Keratinocyte (primary cell): Measurements from ENCODE around the gene MAP3K5. TPM values are rescaled to one million over a fixed set of nuclear protein-coding genes. Genes with fewer than 3 reads are reported as not detected.

Source experiments
- DNase-seq: peaks from one replicate; pipeline ENCODE4 v3.0.0-alpha.2; 2011; ENCODE audit warnings: low read depth, missing footprints, low spot score
- FAIRE-seq: peaks from 2 replicates; lab custom pipeline; 2011; peaks lifted over from hg19 to GRCh38; lab: Jason Lieb, UNC
- H2AFZ ChIP-seq: 2 replicates; pipeline ENCODE4 v1.6.0; 2012; ENCODE audit warnings: low read length, control low read depth, inconsistent platforms; ENCODE audit not compliant: control insufficient read depth
- H3K27ac ChIP-seq: 2 replicates; pipeline ENCODE4 v1.5.1; 2011; ENCODE audit warnings: low read length; ENCODE audit not compliant: control insufficient read depth, insufficient read depth
- H3K27me3 ChIP-seq: 3 replicates; pipeline ENCODE4 v1.6.0; 2011; ENCODE audit warnings: low read length; ENCODE audit not compliant: control insufficient read depth, insufficient read depth; ENCODE audit errors: extremely low read depth
- H3K36me3 ChIP-seq, 2 experiments: 2 replicates in 1 of 2; 3 replicates in 1 of 2; pipeline ENCODE4 v1.5.1; 2011; ENCODE audit warnings: low read length in 2 of 2, mild to moderate bottlenecking in 1 of 2; ENCODE audit not compliant: control insufficient read depth in 2 of 2, insufficient read depth in 2 of 2; ENCODE audit errors: extremely low read depth in 1 of 2
- H3K4me1 ChIP-seq: 3 replicates; pipeline ENCODE4 v1.5.1; 2011; ENCODE audit warnings: low read length; ENCODE audit not compliant: control insufficient read depth, insufficient read depth; ENCODE audit errors: extremely low read depth
- H3K4me2 ChIP-seq: 3 replicates; pipeline ENCODE4 v1.6.0; 2011; ENCODE audit warnings: low read depth, low read length; ENCODE audit not compliant: control insufficient read depth, insufficient read depth; ENCODE audit errors: extremely low read depth
- H3K4me3 ChIP-seq, 3 experiments: fragments of 200-600 bp in 1 of 3; sonication (generic) in 1 of 3; 2 replicates in 2 of 3; 3 replicates in 1 of 3; pipeline ENCODE4 v1.5.1; 2011 to 2016; ENCODE audit warnings: low read length in 3 of 3, mild to moderate bottlenecking in 3 of 3, control low read depth in 2 of 3, inconsistent platforms in 1 of 3, low read depth in 1 of 3, mixed read lengths in 1 of 3, mixed run types in 1 of 3, moderate library complexity in 1 of 3; ENCODE audit not compliant: control insufficient read depth in 2 of 3, insufficient read depth in 2 of 3; ENCODE audit errors: extremely low read depth in 1 of 3
- H3K79me2 ChIP-seq: 2 replicates; pipeline ENCODE4 v1.6.0; 2012; ENCODE audit warnings: low read length; ENCODE audit not compliant: control insufficient read depth, insufficient read depth
- H3K9ac ChIP-seq: 3 replicates; pipeline ENCODE4 v1.6.0; 2011; ENCODE audit warnings: low read length; ENCODE audit not compliant: control insufficient read depth, insufficient read depth; ENCODE audit errors: extremely low read depth
- H3K9me1 ChIP-seq: 3 replicates; pipeline ENCODE4 v1.6.0; 2011; ENCODE audit warnings: low read length; ENCODE audit not compliant: control insufficient read depth, insufficient read depth; ENCODE audit errors: extremely low read depth
- H3K9me3 ChIP-seq: 2 replicates; pipeline ENCODE4 v1.5.1; 2012; ENCODE audit warnings: low read depth, low read length; ENCODE audit not compliant: control insufficient read depth
- H4K20me1 ChIP-seq: 3 replicates; pipeline ENCODE4 v1.6.0; 2011; ENCODE audit warnings: low read length; ENCODE audit not compliant: control insufficient read depth, insufficient read depth; ENCODE audit errors: extremely low read depth
- CTCF ChIP-seq, 3 experiments: IDR thresholded peaks in 1 of 3; conservative IDR thresholded peaks in 1 of 3; optimal IDR thresholded peaks in 1 of 3; 2 replicates in 2 of 3; 3 replicates in 1 of 3; pipeline versions ENCODE3 to v1.5.1; 2011; ENCODE audit warnings: low read length in 3 of 3, mild to moderate bottlenecking in 3 of 3, moderate library complexity in 2 of 3, control low read depth in 1 of 3, inconsistent platforms in 1 of 3; ENCODE audit not compliant: insufficient read depth in 2 of 3; ENCODE audit errors: extremely low read depth in 1 of 3
- EZH2 ChIP-seq: IDR thresholded peaks from one replicate; pipeline ENCODE4 v1.6.1; 2012; ENCODE audit warnings: inconsistent platforms, mild to moderate bottlenecking, low read length, moderate library complexity
- dilution Hi-C: fragments of 300-500 bp; cut with MboI; formaldehyde crosslinking; loops from one replicate; pipeline ENCODE4 v1.7.0; 2020; ENCODE audit warnings: low sequenced_read_pairs; ENCODE audit not compliant: extremely low pct_ligation_motif_present
- polyA plus RNA-seq, 5 experiments: library from polyadenylated mRNA; depleted of rRNA in 3 of 5; stranded (reverse) in 3 of 5; stranded (forward) in 1 of 5; unstranded in 1 of 5; fragments of >200 nt; gene quantifications; 1 replicate in 1 of 5; 2 replicates in 3 of 5; 3 replicates in 1 of 5; pipeline versions ENCODE4 v1.2.1 to v1.2.3, GENCODE V29; 2011 to 2012; ENCODE audit warnings: missing spikeins in 2 of 5, low read depth in 1 of 5, low replicate concordance in 1 of 5

Gene MAP3K5
- polyA plus RNA-seq, 1 donor (not counting 4 experiments of a cell fraction or from before 2014, with no cell fraction given): 3.4 TPM

- Histone ChIP-seq H3K4me2 (no peak overlapping the region), H3K4me3 (no peak overlapping the region), H3K79me2 (no peaks in the 10 kb centered on the region), H3K27ac (no peak overlapping the region), H3K4me1 (peaks cover 6% of the 10 kb centered on the region), H3K9me3 (no peaks in the 10 kb centered on the region), H3K36me3 (no peaks in the 10 kb centered on the region), H3K9me1 (no peaks in the 10 kb centered on the region), H3K27me3 (no peaks in the 10 kb centered on the region), H2AFZ (no peak overlapping the region), H4K20me1 (no peaks in the 10 kb centered on the region), H3K9ac (no peak overlapping the region)
- dilution Hi-C loops: no loop called here
- DNase-seq (no peak), FAIRE-seq (peak; percentile 69)
- TF ChIP-seq CTCF (optimal IDR thresholded peaks at IDR 0.05 in 1 of 3, IDR thresholded peaks at IDR 0.05 in 1 of 3, conservative IDR thresholded peaks at IDR 0.05 in 1 of 3; ENCODE audit: extremely low read depth in 1 of 3, insufficient read depth in 2 of 3, low read length in 3 of 3): no peak
- no peak for TF ChIP-seq EZH2
Measured at GRCh38 chr6:136685540-136686108, 106.7 kb downstream of the MAP3K5 start.

GRCh38 chr6:136684466-136684865 lies 107.8 kb downstream of the MAP3K5 start:
- TF ChIP-seq EZH2 (no peak), CTCF (optimal IDR thresholded peaks at IDR 0.05 in 1 of 3, IDR thresholded peaks at IDR 0.05 in 1 of 3, conservative IDR thresholded peaks at IDR 0.05 in 1 of 3; ENCODE audit: extremely low read depth in 1 of 3, insufficient read depth in 2 of 3, low read length in 3 of 3) (no peak)
- no peak for DNase-seq
- no peaks in the 10 kb centered on the region for H3K27me3 ChIP-seq
- H3K79me2 ChIP-seq: no peaks in the 10 kb centered on the region
- no peak overlapping the region for H3K4me2 ChIP-seq
- peaks cover 6% of the 10 kb centered on the region for H3K4me1 ChIP-seq
- no peaks in the 10 kb centered on the region for H3K9me1 ChIP-seq
- H4K20me1 ChIP-seq: no peaks in the 10 kb centered on the region
- dilution Hi-C loops: no loop called here
- no peak overlapping the region for H3K4me3 ChIP-seq
- H3K36me3 ChIP-seq: no peaks in the 10 kb centered on the region
- no peak for FAIRE-seq
- no peaks in the 10 kb centered on the region for H3K9me3 ChIP-seq
- H3K27ac ChIP-seq: no peak overlapping the region
- no peak overlapping the region for H2AFZ ChIP-seq
- no peak overlapping the region for H3K9ac ChIP-seq
